Peyer's patch (tissue), 4 donors: Measurements from ENCODE around the gene E2F8. TPM values are rescaled to one million over a fixed set of nuclear protein-coding genes. Genes with fewer than 3 reads are reported as not detected.

ENCODE experiments used
- DNase-seq, 3 donors: peaks; one replicate each; pipeline ENCODE4 v3.0.0-alpha.2; 2017 to 2019
- H3K27ac ChIP-seq, 4 donors: fragments of 200-600 bp; sonication (generic); one replicate each; pipeline ENCODE4 v1.5.1; 2016 to 2019
- H3K27me3 ChIP-seq, 2 donors: fragments of 200-600 bp; sonication (generic); one replicate each; pipeline ENCODE4 v1.5.1; 2019
- H3K36me3 ChIP-seq, 3 donors: fragments of 200-600 bp; sonication (generic); one replicate each; pipeline ENCODE4 v1.5.1; 2016 to 2019
- H3K4me1 ChIP-seq, 4 donors: fragments of 200-600 bp; sonication (generic); one replicate each; pipeline ENCODE4 v1.5.1; 2016 to 2019
- H3K4me3 ChIP-seq, 4 donors: fragments of 200-600 bp; sonication (generic); 1 replicate in 3 of 4; 2 replicates in 1 of 4; pipeline ENCODE4 v1.5.1; 2016 to 2019; ENCODE audit warnings: mild to moderate bottlenecking in 1 of 4
- H3K9me3 ChIP-seq, 4 donors: fragments of 200-600 bp; sonication (generic); one replicate each; pipeline ENCODE4 v1.5.1; 2016 to 2019; ENCODE audit warnings: mild to moderate bottlenecking in 1 of 4
- CTCF ChIP-seq, 6 experiments: fragments of 450-650 bp in 4 of 6; fragments of 200-600 bp in 2 of 6; sonication (generic) in 1 of 6; IDR thresholded peaks; one replicate each; pipeline ENCODE4 v1.5.1; 2017 to 2019; ENCODE audit warnings: antibody characterized with exemption in 6 of 6, mild to moderate bottlenecking in 3 of 6, moderate library complexity in 1 of 6
- POLR2A ChIP-seq, 2 donors: fragments of 450-650 bp; IDR thresholded peaks; one replicate each; pipeline ENCODE4 v1.5.1; 2017; ENCODE audit warnings: antibody characterized with exemption in 2 of 2, mild to moderate bottlenecking in 2 of 2, moderate library complexity in 2 of 2
- total RNA-seq, 4 donors: library from RNA; depleted of rRNA; stranded (reverse); fragments of >200 nt; gene quantifications; one replicate each; pipeline ENCODE4 v1.1.0, GENCODE V29; 2016

E2F8 gene
- total RNA-seq, 4 donors from 2014 or later: 1.5 to 14.9 (median 6.0) TPM

GRCh38 chr11:19245351-19245750 is 4.6 kb upstream of the E2F8 start:
- Histone ChIP-seq H3K4me1 (peaks cover 0 to 18% (median 14%) of the 10 kb centered on the region in 4 donors), H3K36me3 (no peaks in the 10 kb centered on the region), H3K4me3 (no peak overlapping the region), H3K9me3 (no peaks in the 10 kb centered on the region), H3K27ac (no peak overlapping the region), H3K27me3 (peaks cover 0 to 9% of the 10 kb centered on the region in 2 donors)
- no peak for DNase-seq
- TF ChIP-seq POLR2A (IDR thresholded peaks at IDR 0.05) (no peak), CTCF (IDR thresholded peaks at IDR 0.05) (no peak)

GRCh38 chr11:19244621-19245020 is 3.9 kb upstream of the E2F8 start:
- no peak for DNase-seq
- H3K4me3 ChIP-seq: no peak overlapping the region
- no peaks in the 10 kb centered on the region for H3K9me3 ChIP-seq
- H3K27me3 ChIP-seq: peaks cover 0 to 9% of the 10 kb centered on the region in 2 donors
- no peak overlapping the region for H3K27ac ChIP-seq
- peaks cover 0 to 18% (median 14%) of the 10 kb centered on the region in 4 donors for H3K4me1 ChIP-seq
- H3K36me3 ChIP-seq: no peaks in the 10 kb centered on the region
- no peak for TF ChIP-seq POLR2A (IDR thresholded peaks at IDR 0.05)

- DNase-seq: no peak
- H3K27me3 ChIP-seq: peaks cover 0 to 9% of the 10 kb centered on the region in 2 donors
- TF ChIP-seq CTCF (IDR thresholded peaks at IDR 0.05) (no peak), POLR2A (IDR thresholded peaks at IDR 0.05) (no peak)
These were observed 3.3 kb upstream of the E2F8 start for GRCh38 chr11:19244084-19244483.

GRCh38 chr11:19243613-19244012 is 2.9 kb upstream of the E2F8 start:
- DNase-seq: no peak
- Histone ChIP-seq H3K9me3 (no peaks in the 10 kb centered on the region), H3K27ac (no peak overlapping the region), H3K27me3 (peaks cover 0 to 9% of the 10 kb centered on the region in 2 donors), H3K4me3 (no peak overlapping the region), H3K36me3 (no peaks in the 10 kb centered on the region), H3K4me1 (peaks cover 0 to 18% (median 14%) of the 10 kb centered on the region in 4 donors)
- no peak for TF ChIP-seq CTCF (IDR thresholded peaks at IDR 0.05)
- no peak for TF ChIP-seq POLR2A (IDR thresholded peaks at IDR 0.05)

More at GRCh38 chr11:19244084-19244483, 3.3 kb upstream of the E2F8 start:
- Histone ChIP-seq H3K4me3 (no peak overlapping the region), H3K36me3 (no peaks in the 10 kb centered on the region), H3K27ac (no peak overlapping the region), H3K4me1 (peaks cover 0 to 18% (median 14%) of the 10 kb centered on the region in 4 donors), H3K9me3 (no peaks in the 10 kb centered on the region)

GRCh38 chr11:19243143-19243542 is 2.4 kb upstream of the E2F8 start:
- no peaks in the 10 kb centered on the region for H3K36me3 ChIP-seq
- H3K4me1 ChIP-seq: peaks cover 0 to 18% (median 14%) of the 10 kb centered on the region in 4 donors
- no peak for TF ChIP-seq POLR2A (IDR thresholded peaks at IDR 0.05)
- no peak for TF ChIP-seq CTCF (IDR thresholded peaks at IDR 0.05)
- peaks cover 0 to 9% of the 10 kb centered on the region in 2 donors for H3K27me3 ChIP-seq
- H3K9me3 ChIP-seq: no peaks in the 10 kb centered on the region
- H3K27ac ChIP-seq: no peak overlapping the region
- no peak for DNase-seq
- H3K4me3 ChIP-seq: no peak overlapping the region

GRCh38 chr11:19242179-19242932 is 1.6 kb upstream of the E2F8 start:
- peaks cover 0 to 18% (median 14%) of the 10 kb centered on the region in 4 donors for H3K4me1 ChIP-seq
- H3K9me3 ChIP-seq: no peaks in the 10 kb centered on the region
- TF ChIP-seq CTCF (IDR thresholded peaks at IDR 0.05): no peak
- no peak for TF ChIP-seq POLR2A (IDR thresholded peaks at IDR 0.05)
- peaks cover 0 to 9% of the 10 kb centered on the region in 2 donors for H3K27me3 ChIP-seq
- H3K36me3 ChIP-seq: no peaks in the 10 kb centered on the region
- DNase-seq: peak in 1 of 3 donors; percentile 56
- H3K4me3 ChIP-seq: peak overlapping the region; percentile 59 to 89 (median 76)
- H3K27ac ChIP-seq: no peak overlapping the region
